CD8-positive, alpha-beta memory T cell (primary cell): ENCODE results near the gene NPTXR. TPM values are rescaled to one million over a fixed set of nuclear protein-coding genes. Genes with fewer than 3 reads are reported as not detected.
A peak's percentile ranks its signal among the peaks of the same experiment; 100 is the strongest.

Experiments
- CTCF ChIA-PET: fragments of 350-600 bp; sonication (Branson Sonifier 250); formaldehyde crosslinking; loops from one replicate; lab custom pipeline; 2021; ENCODE audit warnings: antibody characterized with exemption; lab: Charles Lee
- POLR2A ChIA-PET: fragments of 350-600 bp; sonication (Branson Sonifier 250); formaldehyde crosslinking; loops from one replicate; lab custom pipeline; 2021; ENCODE audit warnings: antibody characterized with exemption; lab: Charles Lee
- DNase-seq, 5 donors: peaks; one replicate each; pipeline versions ENCODE4 v3.0.0 to v3.0.0-alpha.2; 2020 to 2022; ENCODE audit warnings: mixed read lengths in 1 of 5
- H3K27ac ChIP-seq: one replicate; pipeline ENCODE4 v1.7.0; 2013; ENCODE audit warnings: low read depth, mild to moderate bottlenecking, low read length, moderate library complexity
- H3K27me3 ChIP-seq: 2 replicates; pipeline ENCODE4 v1.7.0; 2013; ENCODE audit warnings: low read length, mild to moderate bottlenecking; ENCODE audit not compliant: insufficient read depth, poor library complexity, severe bottlenecking
- H3K36me3 ChIP-seq: 2 replicates; pipeline ENCODE4 v1.7.0; 2013; ENCODE audit warnings: mild to moderate bottlenecking, low read length, moderate library complexity; ENCODE audit not compliant: insufficient read depth
- H3K4me1 ChIP-seq: 2 replicates; pipeline ENCODE4 v1.7.0; 2013; ENCODE audit warnings: mild to moderate bottlenecking, low read length, moderate library complexity; ENCODE audit not compliant: insufficient read depth
- H3K4me3 ChIP-seq: 2 replicates; pipeline ENCODE4 v1.7.0; 2013; ENCODE audit warnings: mild to moderate bottlenecking, low read length
- H3K9me3 ChIP-seq: 2 replicates; pipeline ENCODE4 v1.7.0; 2013; ENCODE audit warnings: mild to moderate bottlenecking, low read length
- H3K27ac Mint-ChIP-seq, 8 donors: one replicate each; pipeline ENCODE4 v1.8.0; 2020 to 2021; ENCODE audit warnings: mixed read lengths in 8 of 8, mild to moderate bottlenecking in 6 of 8, inconsistent platforms in 3 of 8, moderate library complexity in 3 of 8
- H3K27me3 Mint-ChIP-seq, 2 donors: one replicate each; pipeline ENCODE4 v1.8.0; 2020 to 2021; ENCODE audit warnings: mixed read lengths in 2 of 2, mild to moderate bottlenecking in 1 of 2, moderate library complexity in 1 of 2
- H3K36me3 Mint-ChIP-seq, 3 donors: one replicate each; pipeline ENCODE4 v1.8.0; 2020 to 2021; ENCODE audit warnings: mixed read lengths in 3 of 3, inconsistent platforms in 1 of 3, mild to moderate bottlenecking in 1 of 3
- H3K4me1 Mint-ChIP-seq, 3 donors: one replicate each; pipeline ENCODE4 v1.8.0; 2020 to 2021; ENCODE audit warnings: mixed read lengths in 3 of 3, inconsistent platforms in 1 of 3, mild to moderate bottlenecking in 1 of 3
- H3K4me3 Mint-ChIP-seq, 7 donors: one replicate each; pipeline ENCODE4 v1.8.0; 2020 to 2021; ENCODE audit warnings: mixed read lengths in 7 of 7, mild to moderate bottlenecking in 6 of 7, moderate library complexity in 4 of 7, inconsistent platforms in 2 of 7
- H3K9me3 Mint-ChIP-seq, 5 donors: one replicate each; pipeline ENCODE4 v1.8.0; 2020 to 2022; ENCODE audit warnings: mixed read lengths in 5 of 5, mild to moderate bottlenecking in 3 of 5, moderate library complexity in 2 of 5, inconsistent platforms in 1 of 5
- polyA plus RNA-seq: library from polyadenylated mRNA; unstranded; fragments of 300-500 nt; fragmentation: Illumina TruSeq; gene quantifications from one replicate; pipeline ENCODE4 v1.2.3, GENCODE V29; 2021
- total RNA-seq, 2 experiments: library from RNA; stranded (reverse); gene quantifications; one replicate each; pipeline ENCODE4 v1.2.3, GENCODE V29; 2021

The NPTXR gene
- total and polyA plus RNA-seq, 3 experiments from 2014 or later: 1.0 to 6.3 (median 5.9) TPM

DNA sequence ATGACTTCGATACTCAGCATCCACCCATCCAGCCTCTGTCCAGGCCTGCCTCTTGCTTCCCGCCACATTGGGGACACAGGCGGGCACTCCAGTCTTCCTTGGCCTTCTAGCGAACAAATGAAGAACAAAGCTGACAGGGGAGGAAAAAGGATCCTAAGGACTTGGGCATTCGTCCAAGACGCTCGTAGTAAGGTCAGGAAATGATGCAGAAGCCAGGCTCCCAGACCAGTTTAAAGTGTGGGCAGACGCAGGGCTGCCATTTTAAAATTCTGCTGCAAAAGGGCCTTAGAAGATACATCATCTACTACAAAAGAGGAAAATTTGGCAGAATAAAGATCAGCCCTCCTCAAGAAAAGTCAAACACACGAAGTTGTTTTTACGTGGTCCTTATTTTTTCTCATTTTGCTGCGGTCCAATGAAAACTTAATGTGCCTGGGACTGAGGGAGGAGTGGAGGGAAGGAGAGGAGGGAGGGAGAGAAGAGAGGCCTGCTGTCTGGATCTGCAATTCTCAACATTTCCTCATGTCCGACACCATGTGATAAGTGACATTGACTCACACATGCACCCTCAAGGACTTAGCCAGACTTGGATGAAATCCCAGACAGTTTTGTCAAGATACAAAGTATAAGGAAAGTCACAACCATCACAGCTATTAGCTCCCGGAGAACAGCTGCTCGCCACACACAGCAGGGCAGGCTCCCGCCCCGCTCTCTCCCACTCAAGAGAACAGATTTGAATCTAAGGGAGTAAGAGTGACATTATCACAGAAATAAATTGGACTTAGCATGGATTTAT lies 55.6 kb downstream of the NPTXR start:
- Mint-ChIP-seq H3K4me1 (peaks cover 4 to 6% (median 5%) of the 10 kb centered on the region in 3 donors), H3K9me3 (no peaks in the 10 kb centered on the region), H3K4me3 (no peak overlapping the region), H3K27ac (peak overlapping the region in 2 of 8 donors; percentile 35 to 74), H3K36me3 (peaks cover 0 to 15% (median 4%) of the 10 kb centered on the region in 3 donors), H3K27me3 (no peaks in the 10 kb centered on the region)
- Histone ChIP-seq H3K4me1 (peaks cover 3% of the 10 kb centered on the region), H3K27me3 (no peaks in the 10 kb centered on the region), H3K36me3 (no peaks in the 10 kb centered on the region), H3K27ac (no peak overlapping the region), H3K4me3 (no peak overlapping the region), H3K9me3 (no peaks in the 10 kb centered on the region)
- ChIA-PET POLR2A (no interaction called here), CTCF (no interaction called here)
- no peak for DNase-seq

- POLR2A ChIA-PET: no interaction called here
- Mint-ChIP-seq H3K36me3 (peaks cover 3 to 23% (median 4%) of the 10 kb centered on the region in 3 donors), H3K9me3 (no peaks in the 10 kb centered on the region), H3K4me3 (no peak overlapping the region), H3K27me3 (no peaks in the 10 kb centered on the region), H3K27ac (no peak overlapping the region), H3K4me1 (peaks cover 2 to 9% (median 2%) of the 10 kb centered on the region in 3 donors)
- Histone ChIP-seq H3K4me3 (no peak overlapping the region), H3K36me3 (no peaks in the 10 kb centered on the region), H3K27me3 (no peaks in the 10 kb centered on the region), H3K9me3 (no peaks in the 10 kb centered on the region), H3K4me1 (no peaks in the 10 kb centered on the region), H3K27ac (peak overlapping the region; percentile 43)
- CTCF ChIA-PET: interaction anchor here (1.6 to 1.7 kb wide), 2 partner anchors 18 to 54 kb away, joined by 3 to 8 read pairs; no protein-coding TSS in a partner anchor
- no peak for DNase-seq
Measured at GRCh38 chr22:38786631-38787030, 57.2 kb downstream of the NPTXR start.

DNA sequence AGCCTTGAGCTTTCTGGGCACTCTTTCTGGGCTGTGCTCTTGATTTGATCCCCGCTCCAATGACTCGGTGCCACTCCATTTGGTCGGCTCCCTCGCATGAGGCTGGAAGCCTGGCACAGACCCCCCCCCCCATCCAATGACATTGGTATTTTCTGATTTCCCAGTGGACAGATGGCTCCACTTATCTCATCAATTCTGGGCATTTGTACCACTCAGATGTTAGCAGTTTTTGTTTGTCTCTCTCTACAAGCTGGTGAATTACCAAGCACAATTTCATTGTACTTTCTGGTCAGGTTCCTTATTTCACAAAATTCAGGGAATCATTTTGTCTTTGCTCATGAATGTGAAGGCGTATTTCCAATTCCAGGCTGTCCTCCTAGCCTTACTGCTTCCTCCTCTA lies 59.0 kb downstream of the NPTXR start:
- no peaks in the 10 kb centered on the region for H3K4me1 ChIP-seq
- H3K4me3 ChIP-seq: no peak overlapping the region
- CTCF ChIA-PET: interaction anchor here (1.7 kb wide), 1 partner anchor 52 kb away, joined by 3 read pairs; no protein-coding TSS in a partner anchor
- POLR2A ChIA-PET: no interaction called here
- no peaks in the 10 kb centered on the region for H3K36me3 ChIP-seq
- Mint-ChIP-seq H3K9me3 (no peaks in the 10 kb centered on the region), H3K4me1 (peaks cover 2 to 9% (median 4%) of the 10 kb centered on the region in 3 donors), H3K4me3 (no peak overlapping the region), H3K27ac (no peak overlapping the region), H3K36me3 (peaks cover 5 to 36% (median 8%) of the 10 kb centered on the region in 3 donors), H3K27me3 (no peaks in the 10 kb centered on the region)
- no peaks in the 10 kb centered on the region for H3K9me3 ChIP-seq
- DNase-seq: no peak
- H3K27me3 ChIP-seq: no peaks in the 10 kb centered on the region
- H3K27ac ChIP-seq: peak overlapping the region; percentile 2

GRCh38 chr22:38784035-38784434 lies 59.8 kb downstream of the NPTXR start:
- Histone ChIP-seq H3K4me1 (no peaks in the 10 kb centered on the region), H3K27ac (no peak overlapping the region), H3K9me3 (no peaks in the 10 kb centered on the region), H3K4me3 (no peak overlapping the region), H3K27me3 (no peaks in the 10 kb centered on the region), H3K36me3 (no peaks in the 10 kb centered on the region)
- Mint-ChIP-seq H3K4me3 (no peak overlapping the region), H3K9me3 (no peaks in the 10 kb centered on the region), H3K27ac (peak overlapping the region in 2 of 8 donors; percentile 22 to 73), H3K36me3 (peaks cover 8 to 44% (median 8%) of the 10 kb centered on the region in 3 donors), H3K27me3 (no peaks in the 10 kb centered on the region), H3K4me1 (peaks cover 2 to 9% (median 4%) of the 10 kb centered on the region in 3 donors)
- peak in 1 of 5 donors; percentile 38 for DNase-seq
- ChIA-PET POLR2A (no interaction called here), CTCF (no interaction called here)

DNA sequence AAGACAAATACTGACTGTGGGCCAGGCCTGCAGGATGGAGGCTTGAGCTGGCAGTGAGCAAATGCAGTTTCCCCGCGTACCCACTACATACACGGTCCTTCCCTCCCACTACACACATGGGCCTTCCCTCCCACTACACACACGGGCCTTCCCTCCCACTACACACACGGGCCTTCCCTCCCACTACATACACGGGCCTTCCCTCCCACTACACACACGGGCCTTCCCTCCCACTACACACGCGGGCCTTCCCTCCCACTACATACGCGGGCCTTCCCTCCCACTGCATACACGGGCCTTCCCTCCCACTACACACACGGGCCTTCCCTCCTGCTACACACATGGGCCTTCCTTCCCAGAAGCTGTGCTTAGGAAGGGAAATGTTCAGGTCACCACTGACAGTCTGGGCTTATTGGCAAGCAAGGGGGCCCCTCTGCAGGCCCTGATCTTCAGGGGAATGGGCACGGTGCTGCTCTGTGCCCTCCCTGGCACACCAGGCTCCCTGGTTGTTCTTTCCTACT lies 60.7 kb downstream of the NPTXR start:
- ChIA-PET POLR2A (no interaction called here), CTCF (no interaction called here)
- H3K36me3 ChIP-seq: no peaks in the 10 kb centered on the region
- H3K27me3 ChIP-seq: no peaks in the 10 kb centered on the region
- H3K4me3 Mint-ChIP-seq: no peak overlapping the region
- H3K4me1 ChIP-seq: no peaks in the 10 kb centered on the region
- H3K27ac ChIP-seq: no peak overlapping the region
- H3K9me3 ChIP-seq: no peaks in the 10 kb centered on the region
- H3K27ac Mint-ChIP-seq: peak overlapping the region in 2 of 8 donors; percentile 4 to 66
- H3K9me3 Mint-ChIP-seq: no peaks in the 10 kb centered on the region
- no peaks in the 10 kb centered on the region for H3K27me3 Mint-ChIP-seq
- peaks cover 8 to 48% (median 8%) of the 10 kb centered on the region in 3 donors for H3K36me3 Mint-ChIP-seq
- H3K4me3 ChIP-seq: no peak overlapping the region
- H3K4me1 Mint-ChIP-seq: peaks cover 2 to 9% (median 4%) of the 10 kb centered on the region in 3 donors
- peak in 1 of 5 donors; percentile 13 for DNase-seq

- H3K9me3 ChIP-seq: no peaks in the 10 kb centered on the region
- CTCF ChIA-PET: no interaction called here
- no peaks in the 10 kb centered on the region for H3K9me3 Mint-ChIP-seq
- H3K4me3 Mint-ChIP-seq: no peak overlapping the region
- H3K36me3 ChIP-seq: no peaks in the 10 kb centered on the region
- no peaks in the 10 kb centered on the region for H3K27me3 Mint-ChIP-seq
- H3K27ac Mint-ChIP-seq: peak overlapping the region in 2 of 8 donors; percentile 30 to 66
- no peaks in the 10 kb centered on the region for H3K4me1 ChIP-seq
- DNase-seq: no peak
- no peak overlapping the region for H3K27ac ChIP-seq
- POLR2A ChIA-PET: no interaction called here
- no peaks in the 10 kb centered on the region for H3K27me3 ChIP-seq
- H3K4me3 ChIP-seq: no peak overlapping the region
- peaks cover 8 to 43% (median 8%) of the 10 kb centered on the region in 3 donors for H3K36me3 Mint-ChIP-seq
- H3K4me1 Mint-ChIP-seq: peaks cover 2 to 9% (median 4%) of the 10 kb centered on the region in 3 donors
Measured at GRCh38 chr22:38782402-38783094, 61.3 kb downstream of the NPTXR start.

- no peak overlapping the region for H3K27ac ChIP-seq
- Mint-ChIP-seq H3K27me3 (no peaks in the 10 kb centered on the region), H3K36me3 (peaks cover 8 to 42% (median 8%) of the 10 kb centered on the region in 3 donors), H3K4me3 (no peak overlapping the region), H3K4me1 (peaks cover 2 to 9% (median 4%) of the 10 kb centered on the region in 3 donors), H3K27ac (no peak overlapping the region), H3K9me3 (no peaks in the 10 kb centered on the region)
- no peak overlapping the region for H3K4me3 ChIP-seq
- no peaks in the 10 kb centered on the region for H3K27me3 ChIP-seq
- H3K4me1 ChIP-seq: no peaks in the 10 kb centered on the region
- DNase-seq: no peak
- POLR2A ChIA-PET: no interaction called here
- CTCF ChIA-PET: interaction anchor here (1.0 to 1.5 kb wide), 2 partner anchors 12 to 88 kb away, joined by 3 to 4 read pairs; no protein-coding TSS in a partner anchor
- H3K9me3 ChIP-seq: no peaks in the 10 kb centered on the region
- no peaks in the 10 kb centered on the region for H3K36me3 ChIP-seq
Measured at GRCh38 chr22:38781033-38781432, 62.8 kb downstream of the NPTXR start.
